Measurements from ENCODE around the gene GMEB2.

Gene GMEB2

DNA sequence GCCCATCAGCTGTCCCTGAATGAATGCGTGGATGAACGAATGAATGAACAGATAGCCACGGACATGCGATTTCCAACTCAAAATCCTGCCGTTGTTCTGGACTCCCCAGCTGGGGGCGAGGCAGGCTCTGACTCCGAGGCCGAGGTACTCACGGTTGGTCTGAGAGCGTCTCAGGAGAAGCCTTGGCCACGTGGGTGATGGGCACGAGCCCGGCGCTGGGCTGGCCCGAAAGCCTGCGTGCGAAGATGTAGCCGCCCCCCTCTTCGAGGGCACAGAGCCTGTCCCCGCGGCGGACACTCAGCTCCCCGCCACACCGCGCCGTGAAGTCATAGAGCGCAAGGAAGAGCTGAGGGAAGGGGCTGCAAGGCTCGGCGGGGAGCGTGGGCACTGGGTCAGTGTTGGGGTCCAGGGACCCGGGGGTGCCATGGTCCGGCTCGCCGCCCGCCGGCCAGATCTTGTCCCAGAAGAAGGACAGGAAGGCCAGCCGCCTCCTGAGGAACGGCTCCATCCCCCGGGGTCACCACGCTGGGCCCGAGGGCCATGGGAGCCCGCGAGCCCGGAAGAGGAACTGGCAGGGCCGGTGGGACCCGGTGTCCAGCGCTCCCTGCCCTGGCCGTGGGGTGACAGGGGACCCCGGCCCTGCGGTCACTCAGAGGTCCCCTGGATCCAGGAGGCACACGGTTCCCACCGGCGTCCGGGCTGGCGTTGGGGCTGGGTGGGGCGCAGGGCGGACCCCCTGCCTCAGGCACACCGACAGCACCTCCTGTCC is 79.8 kb downstream of the GMEB2 start:
- no peak for TF ChIP-seq JUND (IDR thresholded peaks at IDR 0.05; ENCODE audit: low read depth)
- in situ Hi-C loops (cut with HindIII; ENCODE audit: low pct_unique_long_range_greater_than_20kb, low sequenced_read_pairs) = no loop called here
- no peak for DNase-seq (ENCODE audit: low read depth in 1 of 2, low spot score in 1 of 2)

DNA sequence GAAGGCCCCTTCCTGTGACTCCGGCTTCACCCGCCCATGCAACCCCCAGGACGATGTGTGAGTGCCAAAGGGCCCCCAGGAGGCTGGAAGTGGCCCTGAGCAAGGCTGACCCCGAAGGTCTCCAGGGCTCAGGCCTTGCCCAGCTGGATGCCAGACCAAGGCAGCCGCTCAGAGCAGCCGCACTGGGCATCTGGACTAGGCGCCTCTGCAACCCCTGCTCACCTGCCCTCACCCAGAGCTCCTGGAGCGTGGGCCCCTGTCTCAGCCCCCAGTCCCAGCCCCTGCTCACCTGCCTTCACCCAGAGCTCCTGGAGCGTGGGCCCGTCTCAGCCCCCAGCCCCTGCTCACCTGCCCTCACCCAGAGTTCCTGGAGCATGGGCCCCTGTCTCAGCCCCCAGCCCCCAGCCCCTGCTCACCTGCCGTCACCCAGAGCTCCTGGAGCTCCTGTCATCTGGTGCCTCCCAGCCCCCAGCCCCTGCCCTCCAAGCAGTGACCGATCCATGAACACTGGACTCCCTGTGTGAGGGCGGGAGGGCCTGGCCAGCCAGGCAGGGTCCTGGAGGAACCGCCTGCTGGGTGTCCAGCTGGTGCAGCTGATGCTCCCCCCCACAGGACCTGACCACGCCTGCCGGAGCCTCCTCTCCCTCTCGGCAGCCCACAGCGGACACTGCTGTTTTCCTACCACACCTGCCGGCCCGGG is 80.5 kb downstream of the GMEB2 start:
- in situ Hi-C loops (cut with HindIII; ENCODE audit: low pct_unique_long_range_greater_than_20kb, low sequenced_read_pairs) = no loop called here
- DNase-seq (ENCODE audit: low read depth in 1 of 2, low spot score in 1 of 2) = no peak
- no peak for TF ChIP-seq JUND (IDR thresholded peaks at IDR 0.05; ENCODE audit: low read depth)

DNA sequence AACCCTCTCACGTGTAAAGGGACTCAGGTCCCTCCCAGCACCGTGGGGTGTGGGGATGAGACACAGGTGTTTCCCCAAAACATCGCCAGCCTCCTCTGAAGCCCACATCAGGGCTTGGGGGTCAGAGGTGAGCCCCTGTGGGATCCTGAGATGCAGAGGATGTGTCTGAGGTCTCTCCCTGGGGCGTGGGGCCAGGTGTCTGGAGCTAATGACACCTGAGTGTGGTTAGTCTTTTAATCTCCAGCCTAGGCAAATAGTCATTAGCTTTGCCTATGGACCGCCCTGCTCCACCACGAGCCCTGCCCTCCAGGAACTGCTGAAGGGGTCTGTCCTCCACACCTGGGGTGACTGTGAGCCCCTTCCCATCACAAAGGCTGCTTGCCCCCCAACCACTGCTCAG is 81.1 kb downstream of the GMEB2 start:
- TF ChIP-seq JUND (IDR thresholded peaks at IDR 0.05; ENCODE audit: low read depth) = no peak
- DNase-seq (ENCODE audit: low read depth in 1 of 2, low spot score in 1 of 2) = no peak
- in situ Hi-C loops (cut with HindIII; ENCODE audit: low pct_unique_long_range_greater_than_20kb, low sequenced_read_pairs) = no loop called here

DNA sequence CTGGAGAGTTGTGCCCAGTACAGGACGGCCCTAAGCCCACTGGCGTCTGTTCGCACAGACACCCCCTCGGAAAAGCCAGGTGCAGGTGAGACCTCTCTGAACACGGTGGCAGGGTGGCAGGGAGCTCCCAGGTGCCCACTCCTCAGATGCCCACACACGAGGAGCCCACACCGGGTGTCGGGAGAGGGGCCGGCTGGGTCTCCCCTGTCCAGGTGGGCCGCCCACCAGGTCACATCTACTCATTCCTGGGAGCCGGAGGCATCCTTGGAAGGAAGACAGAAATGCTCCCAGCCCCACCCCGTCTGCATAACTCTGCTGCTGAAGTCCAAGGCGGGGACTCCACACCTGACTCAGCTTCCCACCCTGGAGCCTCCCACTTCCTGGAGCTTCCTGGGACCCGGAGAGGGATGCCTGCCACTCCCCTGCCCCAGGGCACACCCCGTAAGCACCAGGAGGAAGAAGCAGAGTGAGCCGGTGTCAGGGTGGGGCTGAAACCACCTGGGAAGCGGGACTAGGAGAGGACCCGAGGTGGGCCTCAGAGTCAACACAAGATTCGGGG is 81.9 kb downstream of the GMEB2 start:
- in situ Hi-C loops (cut with HindIII; ENCODE audit: low pct_unique_long_range_greater_than_20kb, low sequenced_read_pairs) = no loop called here
- DNase-seq (ENCODE audit: low read depth in 1 of 2, low spot score in 1 of 2) = no peak
- no peak for TF ChIP-seq JUND (IDR thresholded peaks at IDR 0.05; ENCODE audit: low read depth)

DNA sequence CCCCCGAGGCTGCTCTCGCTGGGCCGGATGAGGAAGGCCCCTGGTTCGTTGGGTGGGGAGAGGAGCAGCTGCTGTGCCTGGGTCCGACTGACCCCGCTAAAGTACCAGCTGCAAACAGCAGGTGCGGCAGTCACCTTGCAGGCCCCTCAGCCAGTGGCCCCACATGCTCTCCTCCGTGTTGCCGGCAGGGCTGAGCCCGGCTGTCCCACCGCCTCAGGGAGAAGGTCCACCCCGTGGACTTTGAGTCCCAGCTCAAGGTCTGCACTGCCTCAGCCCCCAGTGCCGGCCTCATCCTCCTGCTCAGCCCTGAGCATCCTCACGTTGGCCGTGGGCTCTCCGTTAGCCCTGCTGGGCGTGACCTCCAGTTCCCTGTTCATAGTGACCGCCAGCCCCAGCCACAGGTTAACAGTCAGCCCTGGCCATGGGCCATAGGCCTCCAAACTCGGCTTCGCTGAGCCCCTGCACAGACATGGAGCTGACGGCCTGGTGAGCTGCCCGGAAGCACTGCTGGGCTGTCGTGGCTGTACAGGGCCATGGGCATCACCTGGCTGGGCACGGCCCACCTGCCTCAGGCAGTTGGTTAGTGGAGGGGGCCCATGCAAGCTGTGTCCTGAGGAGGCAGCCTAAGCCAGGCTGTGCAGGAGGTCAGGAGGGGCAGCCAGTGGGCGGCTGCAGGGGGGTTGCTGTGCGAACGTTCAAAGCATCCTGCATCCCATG is 82.5 kb downstream of the GMEB2 start:
- no peak for TF ChIP-seq JUND (IDR thresholded peaks at IDR 0.05; ENCODE audit: low read depth)
- in situ Hi-C loops (cut with HindIII; ENCODE audit: low pct_unique_long_range_greater_than_20kb, low sequenced_read_pairs) = no loop called here
- DNase-seq (ENCODE audit: low read depth in 1 of 2, low spot score in 1 of 2) = no peak

DNA sequence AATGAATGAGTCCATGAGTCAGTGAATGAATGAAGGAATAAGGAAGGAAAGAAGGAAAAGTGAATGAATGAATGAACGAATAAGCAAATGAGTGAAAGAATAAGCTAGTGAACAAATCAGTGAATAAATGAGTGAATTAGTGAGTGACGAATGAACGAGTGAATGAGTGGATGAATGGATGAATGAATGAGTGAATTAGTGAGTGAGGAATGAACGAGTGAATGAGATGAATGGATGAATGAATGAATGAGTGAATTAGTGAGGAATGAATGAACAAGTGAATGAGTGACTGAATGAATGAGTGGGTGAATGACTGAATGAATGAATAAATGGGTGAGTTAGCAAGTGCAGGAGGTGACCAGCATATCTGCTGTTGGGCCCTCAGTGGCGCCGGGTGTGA is 83.2 kb downstream of the GMEB2 start:
- no peak for TF ChIP-seq JUND (IDR thresholded peaks at IDR 0.05; ENCODE audit: low read depth)
- in situ Hi-C loops (cut with HindIII; ENCODE audit: low pct_unique_long_range_greater_than_20kb, low sequenced_read_pairs) = no loop called here
- DNase-seq (ENCODE audit: low read depth in 1 of 2, low spot score in 1 of 2) = no peak

DNA sequence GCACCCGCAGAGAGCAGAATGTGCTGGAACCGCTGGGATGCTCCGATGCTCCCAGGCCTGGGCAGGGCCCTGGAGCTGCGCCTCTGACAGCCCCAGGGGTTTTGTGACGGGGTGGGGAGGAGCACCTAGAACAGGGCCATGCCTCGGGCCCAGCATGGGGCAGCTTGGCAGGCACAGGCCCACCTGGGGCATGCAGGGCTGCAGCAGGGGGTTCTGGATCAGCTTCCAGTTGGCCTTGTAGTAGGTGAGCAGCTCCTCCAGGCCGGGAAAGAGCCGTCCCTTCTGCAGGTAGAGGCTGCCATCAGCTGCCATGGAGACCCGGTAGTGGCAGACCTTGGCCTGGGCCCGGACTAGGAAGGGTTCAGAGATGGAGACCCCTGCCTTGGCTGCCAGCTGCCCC is 83.8 kb downstream of the GMEB2 start:
- DNase-seq (ENCODE audit: low read depth in 1 of 2, low spot score in 1 of 2) = no peak
- no peak for TF ChIP-seq JUND (IDR thresholded peaks at IDR 0.05; ENCODE audit: low read depth)
- in situ Hi-C loops (cut with HindIII; ENCODE audit: low pct_unique_long_range_greater_than_20kb, low sequenced_read_pairs) = no loop called here

DNA sequence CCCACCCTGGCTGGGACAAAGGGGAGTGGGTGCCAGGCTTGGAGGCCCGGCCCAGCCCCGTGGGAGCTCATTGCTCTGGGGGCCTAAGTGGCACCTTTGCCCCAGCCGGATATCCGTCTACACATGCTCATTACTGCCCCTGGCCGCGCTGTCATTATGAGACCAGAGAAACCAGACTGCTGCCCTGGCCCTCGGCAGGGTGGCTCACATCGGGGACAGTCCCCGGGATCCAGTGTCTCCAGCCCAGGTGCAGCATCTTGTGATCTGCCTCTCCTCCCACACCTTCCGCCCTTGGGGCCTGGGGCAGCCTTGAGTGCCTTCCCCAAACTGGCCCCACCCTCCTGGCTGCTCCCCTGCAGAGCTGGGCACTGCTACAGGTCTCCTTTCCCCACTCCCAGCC is 84.2 kb downstream of the GMEB2 start:
- no peak for TF ChIP-seq JUND (IDR thresholded peaks at IDR 0.05; ENCODE audit: low read depth)
- no peak for DNase-seq (ENCODE audit: low read depth in 1 of 2, low spot score in 1 of 2)
- in situ Hi-C loops (cut with HindIII; ENCODE audit: low pct_unique_long_range_greater_than_20kb, low sequenced_read_pairs) = no loop called here

DNA sequence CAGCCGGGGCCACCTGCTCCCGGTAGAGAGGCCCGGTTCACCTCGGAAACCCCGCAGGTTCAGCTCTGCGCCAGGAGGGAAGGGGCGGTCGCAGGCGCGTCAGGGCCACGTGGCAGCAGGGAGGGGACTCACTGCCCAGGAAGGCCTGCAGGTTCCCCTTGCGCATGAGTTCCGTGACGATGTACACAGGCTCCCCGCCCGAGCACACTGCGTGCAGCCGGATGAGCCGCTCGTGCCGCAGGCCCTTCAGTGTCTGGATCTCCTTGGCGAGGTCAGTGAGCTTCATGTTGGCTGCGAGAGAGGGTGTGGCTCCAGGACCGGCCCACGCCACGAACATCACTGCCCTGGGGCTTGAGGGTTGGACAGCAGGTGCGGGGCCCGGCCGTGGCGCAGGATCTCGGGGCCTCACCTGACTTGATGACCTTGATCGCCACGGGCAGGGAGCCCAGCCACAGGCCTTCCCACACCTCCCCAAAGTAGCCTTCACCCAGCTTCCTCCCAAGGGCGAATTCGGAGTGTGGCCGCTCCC is 84.8 kb downstream of the GMEB2 start:
- in situ Hi-C loops (cut with HindIII; ENCODE audit: low pct_unique_long_range_greater_than_20kb, low sequenced_read_pairs) = no loop called here
- DNase-seq (ENCODE audit: low read depth in 1 of 2, low spot score in 1 of 2) = no peak
- TF ChIP-seq JUND (IDR thresholded peaks at IDR 0.05; ENCODE audit: low read depth) = no peak

DNA sequence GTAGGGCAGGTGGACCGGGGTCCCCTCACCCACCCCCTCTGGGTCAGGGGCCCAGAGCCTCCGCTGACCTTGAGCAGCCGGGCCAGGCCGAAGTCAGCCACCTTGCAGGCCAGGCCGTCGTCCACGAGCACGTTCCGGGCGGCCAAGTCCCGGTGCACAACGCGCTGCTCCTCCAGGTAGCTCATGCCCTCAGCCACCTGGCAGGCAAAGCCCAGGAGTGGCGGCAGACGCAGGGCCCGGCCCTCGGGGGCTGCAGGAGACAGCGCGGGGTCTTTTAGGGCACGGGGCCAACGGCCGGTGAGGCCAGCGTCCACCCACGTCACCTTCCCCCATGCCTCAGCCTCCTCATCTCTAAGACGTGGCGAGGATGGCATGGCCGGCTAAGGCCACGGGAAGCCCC is 85.5 kb downstream of the GMEB2 start:
- in situ Hi-C loops (cut with HindIII; ENCODE audit: low pct_unique_long_range_greater_than_20kb, low sequenced_read_pairs) = no loop called here

DNA sequence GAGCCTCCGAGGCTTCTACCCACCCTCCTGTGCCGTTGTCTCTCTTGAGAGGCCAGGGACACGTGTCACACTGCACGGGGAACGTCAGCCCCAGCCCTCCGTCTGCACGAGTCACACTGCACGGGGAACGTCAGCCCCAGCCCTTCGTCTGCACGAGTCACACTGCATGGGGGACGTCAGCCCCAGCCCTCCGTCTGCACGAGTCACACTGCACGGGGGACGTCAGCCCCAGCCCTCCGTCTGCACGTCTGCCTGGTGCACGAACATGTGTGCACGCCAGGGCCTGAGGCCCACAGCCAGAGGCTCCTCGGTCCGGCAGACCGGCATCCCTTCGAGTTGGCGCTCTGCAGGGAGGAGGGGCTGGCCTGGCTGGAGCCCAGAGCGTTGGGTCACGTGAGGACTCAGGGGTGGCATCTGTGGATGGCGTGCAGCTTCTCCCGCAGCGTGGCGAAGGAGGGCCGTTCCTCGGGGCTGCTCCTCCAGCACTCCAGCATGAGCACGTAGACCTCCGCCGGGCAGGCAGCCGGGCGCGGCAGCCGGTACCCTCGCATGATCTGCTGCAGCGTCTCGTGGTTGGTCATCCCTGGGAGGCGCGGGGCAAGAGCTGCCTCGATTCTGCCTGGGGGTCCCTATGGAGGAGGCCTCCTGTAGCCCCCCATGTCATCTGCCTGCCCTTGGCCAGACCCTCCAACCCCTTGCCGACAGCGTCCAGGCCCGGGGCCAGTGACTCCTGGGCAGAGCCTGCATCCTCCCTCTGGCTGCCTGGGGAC is 86.3 kb downstream of the GMEB2 start:
- in situ Hi-C loops (cut with HindIII; ENCODE audit: low pct_unique_long_range_greater_than_20kb, low sequenced_read_pairs) = no loop called here
- no peak for DNase-seq (ENCODE audit: low read depth in 1 of 2, low spot score in 1 of 2)
- TF ChIP-seq JUND (IDR thresholded peaks at IDR 0.05; ENCODE audit: low read depth) = no peak

More for the DNA sequence above, 85.5 kb downstream of the GMEB2 start:
- no peak for DNase-seq (ENCODE audit: low read depth in 1 of 2, low spot score in 1 of 2)
- no peak for TF ChIP-seq JUND (IDR thresholded peaks at IDR 0.05; ENCODE audit: low read depth)
